ENCODE data around the gene SLC2A9. TPM values are rescaled to one million over a fixed set of nuclear protein-coding genes. Genes with fewer than 3 reads are reported as not detected.

SLC2A9 gene
- total RNA-seq, 1 donor from 2014 or later = 8.2 TPM

DNA sequence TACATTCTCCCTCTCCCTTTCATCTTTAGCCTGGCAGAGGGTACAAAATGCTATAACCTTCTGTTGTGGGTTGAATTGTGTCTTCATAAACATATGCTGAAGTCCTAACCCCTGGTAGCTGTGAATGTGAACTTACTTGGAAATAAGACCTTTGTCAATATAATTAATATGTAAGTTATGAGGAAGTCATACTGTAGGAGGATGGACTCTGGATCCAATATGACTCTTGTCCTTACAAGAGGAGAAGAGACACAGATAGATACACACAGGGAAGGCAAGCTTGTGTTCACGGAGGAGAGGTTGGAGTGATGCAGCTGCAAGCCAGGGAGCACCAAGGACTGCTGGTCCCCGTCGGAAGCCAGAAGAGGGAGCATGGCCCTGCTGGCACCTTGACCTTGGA lies 94.7 kb downstream of the SLC2A9 start:
- TF ChIP-seq, protein P1, sequence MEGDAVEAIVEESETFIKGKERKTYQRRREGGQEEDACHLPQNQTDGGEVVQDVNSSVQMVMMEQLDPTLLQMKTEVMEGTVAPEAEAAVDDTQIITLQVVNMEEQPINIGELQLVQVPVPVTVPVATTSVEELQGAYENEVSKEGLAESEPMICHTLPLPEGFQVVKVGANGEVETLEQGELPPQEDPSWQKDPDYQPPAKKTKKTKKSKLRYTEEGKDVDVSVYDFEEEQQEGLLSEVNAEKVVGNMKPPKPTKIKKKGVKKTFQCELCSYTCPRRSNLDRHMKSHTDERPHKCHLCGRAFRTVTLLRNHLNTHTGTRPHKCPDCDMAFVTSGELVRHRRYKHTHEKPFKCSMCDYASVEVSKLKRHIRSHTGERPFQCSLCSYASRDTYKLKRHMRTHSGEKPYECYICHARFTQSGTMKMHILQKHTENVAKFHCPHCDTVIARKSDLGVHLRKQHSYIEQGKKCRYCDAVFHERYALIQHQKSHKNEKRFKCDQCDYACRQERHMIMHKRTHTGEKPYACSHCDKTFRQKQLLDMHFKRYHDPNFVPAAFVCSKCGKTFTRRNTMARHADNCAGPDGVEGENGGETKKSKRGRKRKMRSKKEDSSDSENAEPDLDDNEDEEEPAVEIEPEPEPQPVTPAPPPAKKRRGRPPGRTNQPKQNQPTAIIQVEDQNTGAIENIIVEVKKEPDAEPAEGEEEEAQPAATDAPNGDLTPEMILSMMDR (IDR thresholded peaks at IDR 0.05; ENCODE audit: borderline replicate concordance) = no peak

DNA sequence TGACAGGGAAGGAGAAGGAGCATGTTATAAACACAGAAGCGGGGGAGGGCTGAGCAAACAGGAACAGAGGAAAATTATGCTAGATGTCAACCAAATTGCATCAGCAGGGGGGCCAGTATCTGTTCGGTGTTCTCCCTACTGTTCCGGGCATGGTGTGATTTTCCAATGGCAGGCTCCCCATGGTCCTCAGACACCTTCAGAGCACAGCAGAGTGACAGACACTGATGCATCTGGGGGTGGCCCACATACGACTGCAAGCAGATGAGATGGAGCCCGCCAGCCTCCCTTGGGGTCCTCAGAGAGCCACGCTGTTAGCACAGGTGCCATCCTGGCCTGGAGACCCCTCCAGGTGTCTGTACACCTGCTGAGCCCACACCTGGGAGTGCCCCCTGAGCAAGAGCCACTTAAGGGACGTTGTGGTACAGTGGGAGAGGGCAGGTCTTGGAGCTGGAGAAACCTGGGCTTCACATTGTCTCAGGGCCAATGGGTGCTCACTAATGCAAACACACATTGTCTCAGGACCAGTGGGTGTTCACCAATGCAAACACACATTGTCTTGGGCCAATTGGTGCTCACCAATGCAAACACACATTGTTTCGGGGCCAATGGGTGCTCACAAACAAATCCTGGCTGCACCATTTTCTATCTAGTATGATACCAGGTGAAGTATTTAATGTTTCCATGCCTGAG lies 95.4 kb downstream of the SLC2A9 start:
- Histone ChIP-seq H3K36me3 (no peaks in the 10 kb centered on the region), H3K27ac (replicated peaks) (no peak overlapping the region), H3K27me3 (ENCODE audit: low read depth) (no peaks in the 10 kb centered on the region), H3K4me3 (no peak overlapping the region), H3K4me1 (no peaks in the 10 kb centered on the region), H3K9me3 (replicated peaks) (no peaks in the 10 kb centered on the region)
- intact Hi-C loops (cut with micrococcal nuclease) = no loop called here
- no peak for DNase-seq
- TF ChIP-seq, protein P1 (IDR thresholded peaks at IDR 0.05; ENCODE audit: borderline replicate concordance) = no peak

More for the DNA sequence above, 94.7 kb downstream of the SLC2A9 start:
- Histone ChIP-seq H3K4me1 (peaks cover 4% of the 10 kb centered on the region), H3K4me3 (no peak overlapping the region), H3K27ac (replicated peaks) (no peak overlapping the region), H3K36me3 (no peaks in the 10 kb centered on the region), H3K9me3 (replicated peaks) (no peaks in the 10 kb centered on the region), H3K27me3 (ENCODE audit: low read depth) (no peaks in the 10 kb centered on the region)
- intact Hi-C loops (cut with micrococcal nuclease) = no loop called here
- DNase-seq = no peak

DNA sequence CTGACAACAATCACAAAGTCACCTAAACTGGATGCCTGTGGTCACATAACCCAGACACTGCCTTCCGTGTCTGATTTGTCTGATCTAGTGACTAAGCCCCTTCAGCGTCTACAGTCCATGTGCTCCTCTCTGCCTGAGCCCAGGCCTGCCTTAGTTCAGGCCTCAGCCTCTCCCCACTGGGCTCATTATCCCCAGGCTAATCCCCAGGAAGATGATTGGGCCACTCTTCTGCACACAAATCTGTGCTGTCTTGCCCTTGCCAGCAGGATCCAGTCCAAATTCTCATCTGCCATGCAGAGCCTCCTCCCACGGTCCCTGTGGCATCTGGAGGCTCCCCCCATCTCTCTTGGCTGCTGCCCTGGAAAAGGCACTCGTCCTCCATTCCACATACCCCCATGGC lies 96.5 kb downstream of the SLC2A9 start:
- intact Hi-C loops (cut with micrococcal nuclease) = no loop called here
- TF ChIP-seq, protein P1 (IDR thresholded peaks at IDR 0.05; ENCODE audit: borderline replicate concordance) = no peak
- Histone ChIP-seq H3K27me3 (ENCODE audit: low read depth) (no peaks in the 10 kb centered on the region), H3K27ac (replicated peaks) (no peak overlapping the region), H3K36me3 (no peaks in the 10 kb centered on the region), H3K9me3 (replicated peaks) (no peaks in the 10 kb centered on the region), H3K4me3 (no peak overlapping the region), H3K4me1 (peaks cover 1% of the 10 kb centered on the region)
- no peak for DNase-seq

DNA sequence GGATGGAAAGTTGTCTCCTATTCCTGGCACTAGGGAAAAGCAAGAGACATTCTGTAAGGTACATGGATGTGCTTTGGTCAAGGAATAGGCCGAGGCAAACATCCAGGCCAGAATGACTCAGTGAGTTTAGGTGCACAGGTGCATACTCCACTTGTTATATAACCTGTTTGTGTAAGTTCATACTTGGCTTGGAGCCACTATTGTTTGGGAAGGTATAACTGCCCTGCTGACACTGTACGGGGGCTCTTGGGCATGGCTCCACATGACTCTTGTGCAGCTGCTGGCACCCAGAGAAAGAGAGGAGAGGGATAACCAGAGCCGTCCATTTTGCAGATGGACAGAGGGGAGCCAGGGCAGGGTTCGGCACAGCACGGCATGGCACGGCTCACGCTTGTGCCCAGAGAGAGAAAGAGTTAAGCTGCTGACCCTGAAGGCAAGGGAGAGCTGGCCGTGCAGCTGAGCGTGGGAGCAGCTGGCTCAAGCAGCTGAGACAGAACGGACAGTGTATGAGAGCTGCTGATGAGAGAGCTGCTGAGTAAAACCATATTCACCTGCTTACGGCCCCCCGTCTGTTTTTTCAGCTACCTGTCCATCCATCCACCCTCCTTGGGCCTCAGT lies 98.0 kb downstream of the SLC2A9 start:
- DNase-seq = no peak

GRCh38 chr4:9921326-9921725 lies 100.0 kb downstream of the SLC2A9 start:
- H3K9me3 ChIP-seq (replicated peaks) = no peaks in the 10 kb centered on the region
- no peaks in the 10 kb centered on the region for H3K36me3 ChIP-seq
- DNase-seq = no peak
- no peak overlapping the region for H3K4me3 ChIP-seq
- TF ChIP-seq, protein P1 (IDR thresholded peaks at IDR 0.05; ENCODE audit: borderline replicate concordance) = no peak
- no peaks in the 10 kb centered on the region for H3K27me3 ChIP-seq (ENCODE audit: low read depth)
- intact Hi-C loops (cut with micrococcal nuclease) = no loop called here
- H3K4me1 ChIP-seq = peaks cover 33% of the 10 kb centered on the region
- H3K27ac ChIP-seq (replicated peaks) = no peak overlapping the region

More for the DNA sequence above, 98.0 kb downstream of the SLC2A9 start:
- no peaks in the 10 kb centered on the region for H3K27me3 ChIP-seq (ENCODE audit: low read depth)
- no peaks in the 10 kb centered on the region for H3K36me3 ChIP-seq
- TF ChIP-seq, protein P1 (IDR thresholded peaks at IDR 0.05; ENCODE audit: borderline replicate concordance) = no peak
- peaks cover 16% of the 10 kb centered on the region for H3K4me1 ChIP-seq
- H3K4me3 ChIP-seq = no peak overlapping the region
- no peaks in the 10 kb centered on the region for H3K9me3 ChIP-seq (replicated peaks)
- intact Hi-C loops (cut with micrococcal nuclease) = no loop called here
- H3K27ac ChIP-seq (replicated peaks) = no peak overlapping the region
